Gastrocnemius medialis (tissue), 4 donors: Measurements from ENCODE around the gene TMEM168. TPM values are rescaled to one million over a fixed set of nuclear protein-coding genes. Genes with fewer than 3 reads are reported as not detected.

Source experiments
- ATAC-seq, 2 donors: fragments of 150-250 bp; one replicate each; pipeline ENCODE4 v1.9.1; 2016
- DNase-seq, 2 donors: peaks; one replicate each; pipeline ENCODE4 v3.0.0-alpha.2; 2019
- H3K27ac ChIP-seq, 4 donors: fragments of 200-600 bp; sonication (generic); 1 replicate in 1 of 4; 2 replicates in 3 of 4; pipeline ENCODE4 v1.5.1; 2016 to 2018; ENCODE audit warnings: mild to moderate bottlenecking in 2 of 4, moderate library complexity in 1 of 4
- H3K27me3 ChIP-seq, 3 donors: fragments of 200-600 bp; sonication (generic) in 2 of 3; 1 replicate in 1 of 3; 2 replicates in 2 of 3; pipeline versions ENCODE4 v1.5.1 to v1.6.0; 2016 to 2019; ENCODE audit warnings: mild to moderate bottlenecking in 1 of 3, moderate library complexity in 1 of 3
- H3K36me3 ChIP-seq, 2 donors: fragments of 200-600 bp; sonication (generic) in 1 of 2; one replicate each; pipeline ENCODE4 v1.5.1; 2017 to 2018
- H3K4me1 ChIP-seq, 2 donors: fragments of 200-600 bp; sonication (generic) in 1 of 2; one replicate each; pipeline ENCODE4 v1.5.1; 2016 to 2017; ENCODE audit warnings: mild to moderate bottlenecking in 2 of 2
- H3K4me3 ChIP-seq, 4 donors: fragments of 200-600 bp; sonication (generic) in 3 of 4; 1 replicate in 1 of 4; 2 replicates in 3 of 4; pipeline ENCODE4 v1.5.1; 2016 to 2019; ENCODE audit warnings: mild to moderate bottlenecking in 2 of 4
- H3K9me3 ChIP-seq, 3 donors: fragments of 200-600 bp; sonication (generic) in 2 of 3; 1 replicate in 1 of 3; 2 replicates in 2 of 3; pipeline ENCODE4 v1.5.1; 2016 to 2019
- POLR2A ChIP-seq, 2 donors: fragments of 450-650 bp; IDR thresholded peaks; one replicate each; pipeline ENCODE4 v1.6.1; 2017; ENCODE audit warnings: antibody characterized with exemption in 2 of 2, mild to moderate bottlenecking in 2 of 2, moderate library complexity in 2 of 2
- in situ Hi-C, 4 donors: fragments of 200-750 bp; cut with MboI; loops; one replicate each; pipeline versions ENCODE4 v1.15.0 to v1.8.0; 2017; ENCODE audit warnings: low sequenced_read_pairs in 4 of 4
- intact Hi-C: fragments of 100-400 bp; cut with DNase I; formaldehyde crosslinking; loops from one replicate; pipeline ENCODE4 v1.15.1; 2023; ENCODE audit warnings: low total_unique reads
- total RNA-seq, 4 donors: library from RNA; depleted of rRNA; stranded (reverse); fragments of >200 nt; gene quantifications; one replicate each; pipeline versions ENCODE4 v1.1.0 to v1.2.3, GENCODE V29; 2016
- TF ChIP-seq, protein P1 (sequence below), 5 experiments: fragments of 450-650 bp in 3 of 5; fragments of 200-600 bp in 2 of 5; sonication (generic) in 2 of 5; IDR thresholded peaks in 4 of 5; conservative IDR thresholded peaks in 1 of 5; 1 replicate in 4 of 5; 2 replicates in 1 of 5; pipeline ENCODE4 v1.5.1; 2016 to 2019; ENCODE audit warnings: antibody characterized with exemption in 5 of 5, mild to moderate bottlenecking in 3 of 5, moderate library complexity in 3 of 5

Gene TMEM168
- total RNA-seq, 4 donors from 2014 or later = 6.0 to 10.9 (median 6.2) TPM

DNA sequence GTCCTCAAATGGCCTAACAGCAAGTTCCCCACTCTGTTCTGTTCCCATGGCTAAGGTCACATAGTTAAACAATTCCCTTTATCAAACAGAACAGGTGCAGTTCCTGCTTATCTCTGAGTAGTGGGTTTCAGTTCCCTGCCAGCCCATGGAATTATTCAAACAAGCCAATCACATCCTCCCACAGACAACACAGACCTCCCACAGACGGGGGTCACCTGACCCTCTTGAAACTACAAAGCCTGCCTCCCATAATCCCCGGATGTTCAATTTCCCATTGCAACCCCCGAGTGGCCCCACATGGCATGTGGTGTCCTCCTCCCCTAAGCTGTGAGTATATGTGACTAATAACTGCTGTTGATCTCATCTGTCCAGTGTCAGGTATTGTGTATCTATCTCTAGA is 64.1 kb downstream of the TMEM168 start:
- H3K27ac ChIP-seq = no peak overlapping the region
- H3K27me3 ChIP-seq = no peaks in the 10 kb centered on the region
- no peak for ATAC-seq
- DNase-seq = no peak
- H3K9me3 ChIP-seq = no peaks in the 10 kb centered on the region
- no peak overlapping the region for H3K4me3 ChIP-seq
- TF ChIP-seq POLR2A (IDR thresholded peaks at IDR 0.05) = no peak
- TF ChIP-seq, protein P1, sequence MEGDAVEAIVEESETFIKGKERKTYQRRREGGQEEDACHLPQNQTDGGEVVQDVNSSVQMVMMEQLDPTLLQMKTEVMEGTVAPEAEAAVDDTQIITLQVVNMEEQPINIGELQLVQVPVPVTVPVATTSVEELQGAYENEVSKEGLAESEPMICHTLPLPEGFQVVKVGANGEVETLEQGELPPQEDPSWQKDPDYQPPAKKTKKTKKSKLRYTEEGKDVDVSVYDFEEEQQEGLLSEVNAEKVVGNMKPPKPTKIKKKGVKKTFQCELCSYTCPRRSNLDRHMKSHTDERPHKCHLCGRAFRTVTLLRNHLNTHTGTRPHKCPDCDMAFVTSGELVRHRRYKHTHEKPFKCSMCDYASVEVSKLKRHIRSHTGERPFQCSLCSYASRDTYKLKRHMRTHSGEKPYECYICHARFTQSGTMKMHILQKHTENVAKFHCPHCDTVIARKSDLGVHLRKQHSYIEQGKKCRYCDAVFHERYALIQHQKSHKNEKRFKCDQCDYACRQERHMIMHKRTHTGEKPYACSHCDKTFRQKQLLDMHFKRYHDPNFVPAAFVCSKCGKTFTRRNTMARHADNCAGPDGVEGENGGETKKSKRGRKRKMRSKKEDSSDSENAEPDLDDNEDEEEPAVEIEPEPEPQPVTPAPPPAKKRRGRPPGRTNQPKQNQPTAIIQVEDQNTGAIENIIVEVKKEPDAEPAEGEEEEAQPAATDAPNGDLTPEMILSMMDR (IDR thresholded peaks at IDR 0.05 in 4 of 5, conservative IDR thresholded peaks at IDR 0.05 in 1 of 5) = no peak
- in situ Hi-C loops (no loop called here), intact Hi-C loops (no loop called here)
- H3K36me3 ChIP-seq = no peaks in the 10 kb centered on the region
- no peaks in the 10 kb centered on the region for H3K4me1 ChIP-seq

DNA sequence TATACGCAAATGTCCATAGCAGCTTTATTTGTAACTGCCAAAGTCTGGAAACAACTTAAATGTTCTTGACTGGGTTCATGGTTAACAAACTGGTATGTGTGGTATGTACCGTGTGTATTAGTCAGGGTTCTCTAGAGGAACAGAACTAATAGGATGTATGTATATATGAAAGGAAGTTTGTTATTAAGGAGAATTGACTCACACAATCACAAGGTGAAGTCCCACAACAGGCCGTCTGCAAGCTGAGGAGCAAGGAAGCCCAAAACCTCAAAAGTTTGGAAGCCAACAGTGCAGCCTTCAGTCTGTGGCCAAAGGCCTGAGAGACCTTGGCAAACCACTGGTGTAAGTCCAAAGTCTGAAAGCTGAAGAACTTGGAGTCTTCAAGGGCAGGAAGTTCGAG is 66.8 kb downstream of the TMEM168 start:
- DNase-seq (no peak), ATAC-seq (no peak)
- Histone ChIP-seq H3K4me1 (no peaks in the 10 kb centered on the region), H3K27me3 (no peaks in the 10 kb centered on the region), H3K36me3 (no peaks in the 10 kb centered on the region), H3K4me3 (no peak overlapping the region), H3K27ac (no peak overlapping the region), H3K9me3 (no peaks in the 10 kb centered on the region)
- in situ Hi-C loops = no loop called here
- intact Hi-C loops = no loop called here
- no peak for TF ChIP-seq POLR2A (IDR thresholded peaks at IDR 0.05)
- TF ChIP-seq, protein P1 (IDR thresholded peaks at IDR 0.05 in 4 of 5, conservative IDR thresholded peaks at IDR 0.05 in 1 of 5) = no peak

DNA sequence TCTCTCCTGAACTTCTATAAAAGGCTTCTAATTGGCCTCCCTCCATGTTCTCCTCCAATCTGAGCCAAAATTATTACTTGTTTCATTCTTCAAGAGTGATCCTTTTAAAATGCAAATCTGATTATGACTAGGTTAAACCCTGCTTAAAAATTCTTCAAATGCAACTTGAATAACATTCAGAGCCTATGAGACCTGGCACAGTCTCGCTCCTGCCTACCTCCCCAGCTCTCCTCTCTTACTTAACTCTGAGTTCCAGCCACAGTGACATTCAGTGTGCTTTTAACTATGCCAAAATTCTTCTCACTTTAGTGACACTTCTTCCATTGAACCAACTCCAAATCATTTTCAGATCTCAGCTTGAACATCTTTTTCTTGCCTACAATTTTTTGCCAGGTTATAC is 68.8 kb downstream of the TMEM168 start:
- H3K4me3 ChIP-seq = no peak overlapping the region
- TF ChIP-seq POLR2A (IDR thresholded peaks at IDR 0.05) = no peak
- TF ChIP-seq, protein P1 (IDR thresholded peaks at IDR 0.05 in 4 of 5, conservative IDR thresholded peaks at IDR 0.05 in 1 of 5) = no peak
- DNase-seq (no peak), ATAC-seq (no peak)
- no peaks in the 10 kb centered on the region for H3K4me1 ChIP-seq
- in situ Hi-C loops (no loop called here), intact Hi-C loops (no loop called here)
- no peaks in the 10 kb centered on the region for H3K9me3 ChIP-seq
- no peaks in the 10 kb centered on the region for H3K27me3 ChIP-seq
- no peak overlapping the region for H3K27ac ChIP-seq
- no peaks in the 10 kb centered on the region for H3K36me3 ChIP-seq

DNA sequence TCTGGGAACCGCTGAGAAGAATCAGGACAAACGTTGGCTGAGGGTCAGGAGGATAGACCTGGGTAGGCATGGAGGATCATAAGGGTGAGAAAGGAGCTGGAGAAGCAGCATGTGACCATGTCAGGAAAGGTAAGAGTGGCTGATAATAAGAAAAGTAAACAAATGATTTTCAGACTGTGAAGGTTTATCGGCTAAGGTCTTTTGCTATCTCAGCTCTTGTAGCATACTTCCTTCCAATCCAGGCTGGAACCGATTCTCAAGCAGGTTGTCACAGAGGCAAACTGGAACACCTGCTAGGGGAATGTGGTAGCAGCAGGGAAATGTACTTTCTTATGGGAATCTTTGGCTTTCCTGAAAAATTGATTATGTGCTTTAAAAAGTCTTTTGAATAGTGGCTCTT is 74.7 kb downstream of the TMEM168 start:
- no peaks in the 10 kb centered on the region for H3K4me1 ChIP-seq
- DNase-seq (no peak), ATAC-seq (no peak)
- H3K36me3 ChIP-seq = no peaks in the 10 kb centered on the region
- in situ Hi-C loops = no loop called here
- no peaks in the 10 kb centered on the region for H3K9me3 ChIP-seq
- TF ChIP-seq POLR2A (IDR thresholded peaks at IDR 0.05) = no peak
- TF ChIP-seq, protein P1 (IDR thresholded peaks at IDR 0.05 in 4 of 5, conservative IDR thresholded peaks at IDR 0.05 in 1 of 5) = no peak
- H3K27me3 ChIP-seq = no peaks in the 10 kb centered on the region
- intact Hi-C loops = no loop called here
- no peak overlapping the region for H3K27ac ChIP-seq
- no peak overlapping the region for H3K4me3 ChIP-seq

DNA sequence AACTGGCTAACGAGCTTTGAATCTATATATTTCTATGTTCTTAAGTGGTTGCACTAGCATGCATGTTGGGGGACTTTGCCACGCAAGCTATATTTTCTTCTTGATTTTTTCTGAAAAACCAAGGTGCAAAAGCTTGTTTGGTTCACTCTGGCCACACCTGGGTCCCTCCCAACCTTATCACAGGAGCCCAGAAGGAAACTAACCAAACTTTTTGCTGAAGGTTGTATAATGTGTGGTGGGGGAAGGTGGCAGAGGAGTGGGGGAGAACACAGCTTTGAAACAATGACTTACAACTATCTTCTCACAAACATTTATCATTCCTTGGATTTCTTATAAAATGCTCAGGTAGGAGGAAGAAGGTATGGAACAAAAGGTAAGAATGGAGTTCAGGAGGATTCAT is 75.3 kb downstream of the TMEM168 start:
- no peak overlapping the region for H3K4me3 ChIP-seq
- in situ Hi-C loops = no loop called here
- ATAC-seq = no peak
- TF ChIP-seq, protein P1 (IDR thresholded peaks at IDR 0.05 in 4 of 5, conservative IDR thresholded peaks at IDR 0.05 in 1 of 5) = no peak
- TF ChIP-seq POLR2A (IDR thresholded peaks at IDR 0.05) = no peak
- no peaks in the 10 kb centered on the region for H3K36me3 ChIP-seq
- H3K9me3 ChIP-seq = no peaks in the 10 kb centered on the region
- intact Hi-C loops = no loop called here
- no peaks in the 10 kb centered on the region for H3K27me3 ChIP-seq
- H3K4me1 ChIP-seq = no peaks in the 10 kb centered on the region
- no peak for DNase-seq
- no peak overlapping the region for H3K27ac ChIP-seq
